ENCODE data around the gene RFK. TPM values are rescaled to one million over a fixed set of nuclear protein-coding genes. Genes with fewer than 3 reads are reported as not detected.

Gene RFK
- total RNA-seq, 3 donors from 2014 or later = 12.2 to 26.2 (median 23.9) TPM

DNA sequence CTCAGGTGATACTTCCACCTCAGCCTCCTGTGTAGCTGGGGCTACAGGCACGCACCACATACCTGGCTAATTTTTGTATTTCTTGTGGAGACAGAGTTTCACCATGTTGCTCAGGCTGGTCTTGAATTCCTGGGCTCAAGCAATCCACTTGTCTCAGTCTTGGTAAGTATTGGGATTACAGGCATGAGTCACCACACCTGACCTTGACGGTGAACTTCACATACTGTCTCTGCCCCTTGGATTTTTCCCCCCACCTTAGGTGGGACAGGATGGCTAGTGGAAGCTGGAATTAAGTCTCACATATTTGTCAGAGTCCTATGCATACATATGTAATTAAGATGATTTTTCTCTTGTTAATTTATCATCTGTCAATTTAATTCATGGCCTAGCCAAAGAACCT, 20.9 kb upstream of the RFK start:
- intact Hi-C loops (cut with DNase I; ENCODE audit: low total_unique reads) = no loop called here
- DNase-seq (ENCODE audit: low spot score in 2 of 2) = no peak
- peak overlapping the region in 1 of 2 donors; percentile 48 for H3K27ac ChIP-seq

GRCh38 chr9:76414661-76415060, 20.4 kb upstream of the RFK start:
- H3K36me3 ChIP-seq = no peaks in the 10 kb centered on the region
- no peaks in the 10 kb centered on the region for H3K27me3 ChIP-seq
- no peak for DNase-seq (ENCODE audit: low spot score in 2 of 2)
- H3K27ac ChIP-seq = no peak overlapping the region
- intact Hi-C loops (cut with DNase I; ENCODE audit: low total_unique reads) = no loop called here
- peaks cover 0 to 13% of the 10 kb centered on the region in 2 donors for H3K9me3 ChIP-seq
- no peak overlapping the region for H3K4me3 ChIP-seq
- TF ChIP-seq POLR2AphosphoS5 (IDR thresholded peaks at IDR 0.05) = no peak
- no peak for TF ChIP-seq POLR2A (IDR thresholded peaks at IDR 0.05)
- TF ChIP-seq, protein P1, sequence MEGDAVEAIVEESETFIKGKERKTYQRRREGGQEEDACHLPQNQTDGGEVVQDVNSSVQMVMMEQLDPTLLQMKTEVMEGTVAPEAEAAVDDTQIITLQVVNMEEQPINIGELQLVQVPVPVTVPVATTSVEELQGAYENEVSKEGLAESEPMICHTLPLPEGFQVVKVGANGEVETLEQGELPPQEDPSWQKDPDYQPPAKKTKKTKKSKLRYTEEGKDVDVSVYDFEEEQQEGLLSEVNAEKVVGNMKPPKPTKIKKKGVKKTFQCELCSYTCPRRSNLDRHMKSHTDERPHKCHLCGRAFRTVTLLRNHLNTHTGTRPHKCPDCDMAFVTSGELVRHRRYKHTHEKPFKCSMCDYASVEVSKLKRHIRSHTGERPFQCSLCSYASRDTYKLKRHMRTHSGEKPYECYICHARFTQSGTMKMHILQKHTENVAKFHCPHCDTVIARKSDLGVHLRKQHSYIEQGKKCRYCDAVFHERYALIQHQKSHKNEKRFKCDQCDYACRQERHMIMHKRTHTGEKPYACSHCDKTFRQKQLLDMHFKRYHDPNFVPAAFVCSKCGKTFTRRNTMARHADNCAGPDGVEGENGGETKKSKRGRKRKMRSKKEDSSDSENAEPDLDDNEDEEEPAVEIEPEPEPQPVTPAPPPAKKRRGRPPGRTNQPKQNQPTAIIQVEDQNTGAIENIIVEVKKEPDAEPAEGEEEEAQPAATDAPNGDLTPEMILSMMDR (IDR thresholded peaks at IDR 0.05) = no peak
- H3K4me1 ChIP-seq = no peaks in the 10 kb centered on the region

More for the DNA sequence above, 20.9 kb upstream of the RFK start:
- no peak overlapping the region for H3K4me3 ChIP-seq
- TF ChIP-seq POLR2A (IDR thresholded peaks at IDR 0.05) (no peak), POLR2AphosphoS5 (IDR thresholded peaks at IDR 0.05) (no peak)
- TF ChIP-seq, protein P1 (IDR thresholded peaks at IDR 0.05) = no peak
- no peaks in the 10 kb centered on the region for H3K27me3 ChIP-seq
- H3K36me3 ChIP-seq = no peaks in the 10 kb centered on the region
- no peaks in the 10 kb centered on the region for H3K4me1 ChIP-seq
- H3K9me3 ChIP-seq = peaks cover 0 to 13% of the 10 kb centered on the region in 2 donors

DNA sequence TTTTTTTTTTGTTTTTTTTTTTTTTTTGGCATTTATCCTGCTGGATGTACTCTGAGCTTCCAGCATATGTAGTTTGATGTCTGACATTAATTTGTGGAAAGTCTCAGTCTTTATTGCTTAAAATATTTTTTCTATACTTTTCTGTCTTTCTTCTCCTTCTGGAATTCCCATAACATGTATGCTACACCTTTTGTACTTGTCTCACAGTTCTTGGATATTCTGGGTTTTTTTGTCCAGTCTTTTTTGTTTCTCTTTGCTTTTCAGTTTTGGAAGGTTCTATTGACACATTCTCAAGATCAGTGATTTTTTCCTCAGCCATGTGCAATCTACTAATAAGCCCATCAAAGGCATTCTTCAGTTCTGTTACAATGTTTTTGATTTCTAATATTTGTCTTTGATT, 19.4 kb upstream of the RFK start:
- no peak for DNase-seq (ENCODE audit: low spot score in 2 of 2)
- intact Hi-C loops (cut with DNase I; ENCODE audit: low total_unique reads) = no loop called here
- Histone ChIP-seq H3K27me3 (no peaks in the 10 kb centered on the region), H3K27ac (no peak overlapping the region), H3K9me3 (peaks cover 0 to 13% of the 10 kb centered on the region in 2 donors), H3K36me3 (no peaks in the 10 kb centered on the region), H3K4me1 (no peaks in the 10 kb centered on the region), H3K4me3 (no peak overlapping the region)
- TF ChIP-seq POLR2A (IDR thresholded peaks at IDR 0.05) (no peak), POLR2AphosphoS5 (IDR thresholded peaks at IDR 0.05) (no peak)
- TF ChIP-seq, protein P1 (IDR thresholded peaks at IDR 0.05) = no peak

GRCh38 chr9:76412638-76413037, 18.4 kb upstream of the RFK start:
- intact Hi-C loops (cut with DNase I; ENCODE audit: low total_unique reads) = no loop called here
- DNase-seq (ENCODE audit: low spot score in 2 of 2) = no peak

DNA sequence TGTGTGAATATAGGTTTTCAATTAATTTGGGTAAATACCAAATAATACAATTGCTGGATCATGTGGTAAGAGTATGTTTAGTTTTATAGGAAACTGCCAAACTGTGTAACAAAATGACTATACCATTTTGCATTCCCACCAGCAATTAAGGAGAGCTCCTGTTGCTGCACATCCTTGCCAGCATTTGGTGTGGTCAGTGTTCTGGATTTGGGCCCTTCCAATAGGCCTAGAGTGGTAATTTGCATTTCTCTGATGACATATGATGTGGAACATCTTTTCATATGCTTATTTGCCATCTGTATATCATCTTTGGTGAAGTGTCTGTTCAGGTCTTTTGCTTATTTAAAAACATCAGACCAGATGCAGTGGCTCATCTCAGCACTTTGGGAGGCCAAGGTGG, 11.6 kb upstream of the RFK start:
- TF ChIP-seq POLR2AphosphoS5 (IDR thresholded peaks at IDR 0.05) (no peak), POLR2A (IDR thresholded peaks at IDR 0.05) (no peak)
- TF ChIP-seq, protein P1 (IDR thresholded peaks at IDR 0.05) = no peak
- intact Hi-C loops (cut with DNase I; ENCODE audit: low total_unique reads) = no loop called here
- Histone ChIP-seq H3K4me1 (no peaks in the 10 kb centered on the region), H3K4me3 (no peak overlapping the region), H3K27me3 (no peaks in the 10 kb centered on the region), H3K9me3 (no peaks in the 10 kb centered on the region), H3K36me3 (no peaks in the 10 kb centered on the region), H3K27ac (no peak overlapping the region)
- no peak for DNase-seq (ENCODE audit: low spot score in 2 of 2)

More at GRCh38 chr9:76412638-76413037, 18.4 kb upstream of the RFK start:
- Histone ChIP-seq H3K36me3 (no peaks in the 10 kb centered on the region), H3K4me1 (no peaks in the 10 kb centered on the region), H3K9me3 (peaks cover 0 to 13% of the 10 kb centered on the region in 2 donors), H3K4me3 (no peak overlapping the region), H3K27ac (no peak overlapping the region), H3K27me3 (no peaks in the 10 kb centered on the region)
- no peak for TF ChIP-seq POLR2AphosphoS5 (IDR thresholded peaks at IDR 0.05)
- no peak for TF ChIP-seq POLR2A (IDR thresholded peaks at IDR 0.05)
- TF ChIP-seq, protein P1 (IDR thresholded peaks at IDR 0.05) = no peak
